Measurements from ENCODE around the gene CBX8.

CBX8 gene

DNA sequence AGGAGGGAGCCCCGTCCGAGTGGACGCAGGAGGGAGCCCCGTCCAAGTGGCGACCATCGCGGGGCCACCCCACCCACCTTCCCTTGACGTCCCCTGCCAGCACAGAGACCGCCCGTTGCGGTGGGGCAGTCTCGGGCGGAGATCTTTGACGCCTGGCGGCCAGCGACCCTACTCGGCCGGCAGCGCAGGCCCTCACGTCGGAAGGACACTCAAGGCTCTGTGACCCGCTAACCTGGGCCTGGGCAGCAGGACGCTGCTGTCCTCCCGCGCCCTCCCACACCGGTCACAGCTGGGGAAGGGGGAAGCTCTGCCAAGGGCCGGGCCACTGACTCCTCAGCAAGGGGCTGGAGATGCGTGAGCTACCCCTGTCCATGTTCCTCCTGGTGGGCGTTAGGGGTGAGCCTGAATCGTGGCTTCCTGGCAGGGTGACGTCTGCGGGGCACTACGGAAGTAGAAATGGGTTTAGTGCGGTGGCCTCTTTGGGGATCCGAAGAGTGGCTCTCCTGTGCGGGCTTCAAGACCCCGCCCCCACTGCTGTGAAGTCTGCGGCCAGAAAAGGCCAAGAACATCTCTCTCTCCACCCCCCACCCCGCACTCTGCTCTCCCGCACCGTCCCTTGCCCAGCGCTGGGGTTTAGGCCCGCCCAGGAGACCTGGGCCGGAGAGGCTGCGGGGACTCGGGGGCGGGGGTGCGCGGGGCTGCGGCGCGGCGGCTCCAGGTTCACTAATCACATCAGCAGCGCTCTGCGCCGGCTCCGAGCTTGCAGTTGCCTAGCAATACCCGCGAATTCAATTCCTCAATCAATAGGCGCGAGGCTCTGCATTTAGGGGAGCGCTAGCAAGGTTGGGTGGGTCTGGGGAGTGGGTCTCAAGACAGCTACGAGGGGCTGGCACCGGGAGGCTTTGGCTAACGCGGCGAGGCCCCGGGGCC is 5.8 kb downstream of the CBX8 start:
- peak; percentile 39 for DNase-seq

DNA sequence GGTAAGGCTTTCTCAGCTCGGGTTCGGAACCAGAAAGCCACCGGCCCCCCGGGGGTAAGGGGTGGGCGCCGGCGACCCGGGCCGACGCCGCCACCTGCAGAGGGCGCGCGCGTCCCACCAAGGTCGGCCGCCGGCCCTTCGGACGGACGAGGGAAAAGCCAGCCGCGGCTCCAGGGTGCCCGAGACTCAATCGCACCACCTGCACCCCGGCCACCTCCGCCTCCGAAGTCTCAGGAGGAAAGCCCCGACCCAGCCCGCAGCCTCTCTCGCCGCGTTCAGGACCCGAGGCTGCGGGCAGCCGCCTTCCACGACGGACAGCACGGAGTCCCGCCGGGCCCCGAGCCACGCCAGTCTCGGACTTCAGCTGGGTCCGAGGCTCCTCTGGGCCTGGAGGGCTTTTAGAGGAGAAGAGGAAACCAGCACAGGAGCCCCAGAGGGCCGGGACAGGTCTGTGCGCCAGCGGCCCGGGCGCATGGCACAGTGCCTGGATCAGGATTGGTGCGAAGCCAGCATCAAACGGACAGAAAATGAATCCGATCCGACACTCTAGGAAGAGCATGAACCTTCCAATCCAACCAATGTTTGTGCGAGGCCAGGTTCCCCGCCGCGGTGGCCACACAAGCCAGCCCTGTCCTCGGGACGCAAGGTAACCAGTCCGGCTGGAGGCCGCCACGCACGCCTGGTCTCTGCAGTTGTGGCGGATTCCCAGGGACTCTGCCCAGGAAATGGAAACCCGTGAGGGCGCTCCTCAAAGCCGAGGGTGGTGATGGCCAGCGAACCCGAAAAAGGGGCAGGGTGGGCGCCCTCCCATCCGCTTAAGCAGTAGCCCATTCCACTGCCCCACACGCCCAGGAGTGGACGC is 6.7 kb downstream of the CBX8 start:
- DNase-seq = peak; percentile 62

DNA sequence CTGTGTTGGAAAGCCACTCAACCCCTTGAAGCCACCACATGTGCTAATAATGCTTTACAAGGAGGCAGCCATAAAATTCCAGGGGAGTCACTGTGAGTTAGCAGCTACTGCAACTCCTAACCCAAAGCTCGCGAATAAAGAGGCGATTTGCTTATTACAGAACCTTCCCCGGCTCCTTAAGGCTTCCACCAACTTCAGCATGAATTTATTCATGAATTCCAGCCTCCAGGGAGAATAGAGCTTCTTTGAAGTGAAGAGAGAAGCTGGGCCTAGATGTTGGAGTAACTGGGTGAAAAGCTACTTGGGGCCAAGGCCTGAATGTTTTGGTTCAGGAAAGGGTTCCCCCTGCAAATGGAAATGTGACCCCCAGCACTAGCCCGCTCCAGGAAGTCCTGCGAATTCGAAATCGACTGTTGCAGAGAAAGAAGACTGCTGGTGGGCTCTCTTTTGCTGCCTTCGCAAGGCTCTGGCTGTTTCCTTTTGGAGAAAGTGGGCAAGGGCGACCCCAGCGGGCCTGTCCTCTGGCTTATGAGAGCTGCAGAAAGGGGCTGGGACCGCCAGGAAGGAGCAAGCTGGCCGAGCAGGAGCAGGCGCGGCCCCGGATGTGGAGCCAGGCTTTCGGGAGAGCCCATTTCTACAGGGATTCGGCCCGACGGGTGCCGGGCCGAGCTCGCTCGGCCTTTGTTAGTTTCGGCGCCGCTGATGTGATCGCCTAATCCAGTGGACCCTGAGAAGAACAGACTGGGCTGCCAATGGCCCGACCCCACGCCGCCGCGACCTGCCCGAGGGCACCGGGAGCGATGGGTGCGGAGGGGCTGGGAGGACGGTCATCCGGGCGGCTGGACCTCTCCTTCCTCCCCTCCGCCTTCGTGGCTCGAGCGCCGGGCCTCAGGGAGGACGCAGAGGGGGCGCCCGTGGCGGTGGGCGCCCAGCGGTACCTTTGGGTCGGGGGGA is 7.6 kb downstream of the CBX8 start:
- no peak for DNase-seq

DNA sequence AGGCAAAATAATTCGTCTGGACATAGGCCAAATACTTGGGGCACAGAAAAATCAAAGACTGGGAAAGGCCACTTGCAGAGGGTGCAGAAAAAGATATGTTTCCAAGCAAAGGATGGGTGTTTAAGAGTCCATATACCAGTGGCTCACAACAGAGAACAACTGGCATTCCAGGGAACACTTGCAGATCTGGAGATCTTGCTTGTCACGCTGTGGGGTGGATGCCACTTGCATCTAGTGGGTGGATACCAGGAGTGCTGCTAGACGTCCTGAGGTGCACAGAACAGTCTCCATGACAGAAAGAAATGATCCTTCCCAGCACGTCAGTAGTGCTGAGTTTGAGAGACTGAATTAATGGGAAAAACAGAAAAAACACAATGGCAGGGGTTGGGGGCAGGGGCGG is 8.4 kb downstream of the CBX8 start:
- no peak for DNase-seq

DNA sequence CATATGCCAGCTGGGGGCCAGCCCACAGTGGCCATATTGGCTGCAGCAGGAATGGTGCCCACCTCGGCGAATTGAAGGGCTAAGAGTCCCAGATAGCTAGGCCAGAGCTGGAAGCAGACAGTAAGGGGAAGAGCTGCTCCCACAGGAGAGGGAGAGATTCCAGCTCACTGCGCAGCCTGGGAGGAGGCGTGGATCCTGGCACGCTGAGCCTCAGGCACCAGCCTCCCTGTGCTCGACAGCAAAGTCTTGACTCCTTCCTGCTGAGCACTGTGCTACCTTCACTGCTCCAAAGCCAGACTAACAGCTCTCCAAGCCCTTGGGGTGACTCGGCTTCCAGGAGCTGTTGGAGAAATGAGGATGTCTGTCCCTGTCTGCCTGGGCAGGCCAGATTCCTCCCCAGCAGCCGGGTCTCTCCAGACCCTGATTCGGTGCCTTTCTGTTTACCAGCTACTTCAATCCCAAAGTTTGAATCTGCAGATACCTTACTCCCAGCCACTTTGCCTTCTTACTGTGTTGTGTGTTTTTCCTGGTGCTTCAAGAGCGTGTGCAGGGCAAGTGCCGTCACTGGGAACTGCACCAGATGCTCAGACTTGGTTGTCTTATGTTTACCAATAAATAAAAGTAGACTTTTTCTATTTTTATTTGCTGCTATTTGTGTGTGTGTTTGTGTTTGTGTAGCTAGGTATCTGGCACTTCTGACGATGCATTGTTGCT is 9.8 kb downstream of the CBX8 start:
- DNase-seq = no peak

DNA sequence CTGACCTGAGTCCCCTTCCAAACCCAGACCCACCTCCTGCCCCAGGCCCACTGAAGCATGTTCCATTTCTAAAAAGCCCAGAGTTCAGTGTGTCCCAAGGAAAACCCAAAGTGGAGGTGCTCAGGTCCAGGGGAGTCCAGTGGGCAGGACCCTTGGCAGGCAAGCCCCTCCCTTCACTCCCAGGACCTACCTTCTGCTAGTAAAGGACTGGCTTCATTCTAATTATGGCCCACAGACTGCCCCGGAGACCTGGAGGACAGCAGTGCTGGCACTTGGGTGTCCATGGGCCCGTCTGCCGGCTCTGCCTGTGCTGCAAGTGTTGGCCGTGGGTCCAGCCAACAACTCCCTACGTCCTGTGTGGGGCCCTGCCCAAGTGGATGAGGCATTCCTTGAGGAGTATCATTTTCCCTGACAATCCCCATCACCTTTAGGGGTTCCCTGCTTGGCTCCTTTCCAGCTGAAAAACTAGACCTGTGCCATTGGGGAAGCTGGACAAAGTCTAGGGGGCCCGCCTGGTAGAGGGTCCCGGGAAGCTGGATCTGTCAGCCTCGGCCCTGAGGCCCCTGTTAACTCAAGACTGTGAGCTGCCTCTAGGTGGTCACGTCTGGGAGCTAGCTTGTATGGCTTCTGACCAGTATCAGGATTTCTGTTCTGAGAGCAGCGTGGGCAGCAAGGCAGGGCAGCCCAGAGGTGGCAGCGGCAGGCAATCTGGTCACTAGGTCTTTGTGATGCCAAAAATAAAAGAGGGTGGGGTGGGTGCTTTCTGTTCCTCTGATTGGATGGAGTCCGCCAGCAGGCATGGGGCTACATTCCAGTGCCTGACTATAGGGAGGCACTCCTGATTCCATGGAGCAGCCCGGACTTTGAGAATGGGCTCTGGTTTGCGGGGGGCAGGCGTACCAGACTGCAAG is 10.7 kb downstream of the CBX8 start:
- DNase-seq = no peak

DNA sequence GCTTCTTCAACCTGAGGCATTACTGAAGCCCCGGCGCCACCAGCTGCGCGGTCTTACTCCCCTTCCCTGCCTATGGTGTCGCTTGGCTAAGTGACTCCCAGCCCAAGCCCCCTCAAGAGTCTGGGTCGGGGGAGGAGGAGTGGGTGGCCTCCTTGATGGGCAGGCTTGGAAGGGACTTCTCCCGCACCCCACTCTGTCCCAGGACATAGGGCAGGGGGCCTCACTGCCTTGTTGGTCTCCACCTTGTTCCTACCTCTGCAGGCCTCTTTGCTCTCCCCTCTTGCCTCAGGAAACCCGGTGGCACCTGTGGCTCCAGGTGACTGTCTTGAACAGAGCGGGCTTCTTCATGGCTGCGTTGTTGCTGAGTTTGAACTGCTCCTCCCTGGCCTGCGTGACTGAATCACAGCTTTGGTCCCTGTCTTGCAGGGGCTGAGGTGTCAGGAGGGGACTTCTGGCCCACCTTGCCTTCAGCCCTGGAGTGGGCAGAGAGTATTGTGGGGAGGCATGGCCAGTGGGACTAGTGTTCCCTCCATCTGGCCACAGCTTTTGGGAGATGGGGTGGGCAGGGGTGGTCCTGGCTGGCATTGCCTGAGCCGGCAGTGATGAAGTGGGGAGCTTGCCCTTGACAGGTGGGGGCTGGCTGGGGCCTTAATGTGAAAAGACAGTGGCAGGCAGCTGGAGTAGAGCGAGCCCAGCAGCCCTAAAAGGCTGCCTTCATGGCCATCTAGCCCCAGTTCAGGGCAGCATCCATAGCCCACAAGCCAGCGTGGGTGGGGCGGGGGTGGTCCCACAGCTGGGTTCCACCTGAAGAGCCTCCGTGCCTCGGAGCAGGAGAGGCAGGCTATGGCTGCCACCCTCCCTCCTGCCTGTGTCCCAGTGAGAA is 11.6 kb downstream of the CBX8 start:
- DNase-seq = no peak

DNA sequence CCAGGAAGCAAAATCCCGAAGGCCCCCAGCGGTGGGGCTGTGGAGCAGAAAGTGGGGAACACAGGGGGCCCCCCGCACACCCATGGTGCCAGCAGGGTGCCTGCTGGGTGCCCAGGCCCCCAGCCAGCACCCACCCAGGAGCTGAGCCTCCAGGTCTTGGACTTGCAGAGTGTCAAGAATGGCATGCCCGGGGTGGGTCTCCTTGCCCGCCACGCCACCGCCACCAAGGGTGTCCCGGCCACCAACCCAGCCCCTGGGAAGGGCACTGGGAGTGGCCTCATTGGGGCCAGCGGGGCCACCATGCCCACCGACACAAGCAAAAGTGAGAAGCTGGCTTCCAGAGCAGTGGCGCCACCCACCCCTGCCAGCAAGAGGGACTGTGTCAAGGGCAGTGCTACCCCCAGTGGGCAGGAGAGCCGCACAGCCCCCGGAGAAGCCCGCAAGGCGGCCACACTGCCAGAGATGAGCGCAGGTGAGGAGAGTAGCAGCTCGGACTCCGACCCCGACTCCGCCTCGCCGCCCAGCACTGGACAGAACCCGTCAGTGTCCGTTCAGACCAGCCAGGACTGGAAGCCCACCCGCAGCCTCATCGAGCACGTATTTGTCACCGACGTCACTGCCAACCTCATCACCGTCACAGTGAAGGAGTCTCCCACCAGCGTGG is 12.4 kb downstream of the CBX8 start:
- no peak for DNase-seq

DNA sequence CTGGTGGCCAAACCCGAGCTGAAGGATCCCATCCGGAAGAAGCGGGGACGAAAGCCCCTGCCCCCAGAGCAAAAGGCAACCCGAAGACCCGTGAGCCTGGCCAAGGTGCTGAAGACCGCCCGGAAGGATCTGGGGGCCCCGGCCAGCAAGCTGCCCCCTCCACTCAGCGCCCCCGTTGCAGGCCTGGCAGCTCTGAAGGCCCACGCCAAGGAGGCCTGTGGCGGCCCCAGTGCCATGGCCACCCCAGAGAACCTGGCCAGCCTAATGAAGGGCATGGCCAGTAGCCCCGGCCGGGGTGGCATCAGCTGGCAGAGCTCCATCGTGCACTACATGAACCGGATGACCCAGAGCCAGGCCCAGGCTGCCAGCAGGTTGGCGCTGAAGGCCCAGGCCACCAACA is 13.0 kb downstream of the CBX8 start:
- DNase-seq = no peak

DNA sequence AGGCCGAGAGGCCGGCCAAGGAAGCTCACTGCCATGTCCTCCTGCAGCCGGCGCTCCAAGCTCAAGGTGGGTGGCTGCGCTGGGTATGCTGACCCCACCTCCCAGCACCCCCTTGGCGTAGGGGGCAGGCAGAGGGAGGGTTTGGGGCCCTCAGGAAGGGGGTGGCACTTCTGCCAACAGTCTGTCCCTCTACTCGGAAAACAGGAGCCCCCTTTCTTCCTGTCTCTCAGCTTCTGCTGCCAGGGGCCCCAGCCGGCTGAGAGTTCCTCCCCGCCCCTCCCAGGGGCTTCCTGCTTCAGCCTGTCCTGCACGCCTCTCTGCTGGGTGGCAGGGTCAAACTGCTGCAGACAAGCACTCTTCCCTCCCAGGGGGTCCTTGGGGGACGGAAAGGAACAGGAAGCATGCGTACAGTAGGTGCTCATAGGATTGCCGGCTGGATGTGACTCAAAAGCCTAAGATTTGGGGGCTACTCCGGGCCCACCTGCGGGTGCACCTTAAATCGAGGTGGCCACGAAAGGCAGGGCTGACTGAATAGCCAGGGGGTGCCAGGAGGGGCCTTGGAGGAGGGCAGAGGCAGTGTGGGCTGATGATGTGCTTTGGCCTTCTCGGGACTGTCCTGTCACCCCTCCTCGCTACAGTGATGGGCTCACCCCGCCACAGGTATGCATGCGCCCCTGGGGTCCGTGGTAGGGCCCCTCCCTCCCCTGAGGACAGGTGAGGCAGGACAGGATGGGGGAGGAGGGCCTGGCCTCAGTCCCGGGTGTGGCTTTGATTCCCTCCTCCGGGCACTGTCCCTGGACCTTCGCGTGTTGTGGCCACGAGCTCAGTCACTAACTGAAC is 14.9 kb downstream of the CBX8 start:
- DNase-seq = no peak

DNA sequence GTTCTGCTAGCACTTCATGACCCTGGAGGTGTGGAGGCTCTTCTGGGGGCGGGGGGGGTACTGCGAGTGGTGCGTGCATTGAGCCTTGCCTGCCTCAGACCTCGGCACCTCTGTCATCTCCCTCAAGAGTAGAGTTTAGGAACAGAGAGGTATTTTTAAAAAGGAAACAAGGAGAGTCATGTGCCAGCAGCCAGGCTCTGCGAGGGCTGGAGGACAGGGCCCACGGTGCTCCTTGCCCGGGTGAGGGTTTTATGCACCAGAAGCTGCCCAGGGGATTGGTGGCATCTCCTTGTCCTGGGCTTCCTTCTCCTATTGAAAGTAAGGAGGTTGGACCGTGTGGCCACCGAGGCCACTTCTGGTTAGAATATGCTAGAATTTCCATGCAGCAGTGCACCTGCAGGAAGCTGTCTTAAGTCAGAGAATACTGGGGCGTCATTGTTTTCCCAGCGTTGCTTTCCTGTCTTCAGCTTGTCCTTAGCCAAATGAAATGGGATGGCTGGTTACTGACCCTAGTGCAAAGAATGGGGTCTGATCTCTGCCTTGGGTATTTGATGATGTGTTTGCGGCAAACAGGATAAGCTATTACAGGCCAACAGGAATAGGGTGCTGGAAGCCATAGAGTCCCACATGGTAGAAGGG is 15.7 kb downstream of the CBX8 start:
- no peak for DNase-seq

DNA sequence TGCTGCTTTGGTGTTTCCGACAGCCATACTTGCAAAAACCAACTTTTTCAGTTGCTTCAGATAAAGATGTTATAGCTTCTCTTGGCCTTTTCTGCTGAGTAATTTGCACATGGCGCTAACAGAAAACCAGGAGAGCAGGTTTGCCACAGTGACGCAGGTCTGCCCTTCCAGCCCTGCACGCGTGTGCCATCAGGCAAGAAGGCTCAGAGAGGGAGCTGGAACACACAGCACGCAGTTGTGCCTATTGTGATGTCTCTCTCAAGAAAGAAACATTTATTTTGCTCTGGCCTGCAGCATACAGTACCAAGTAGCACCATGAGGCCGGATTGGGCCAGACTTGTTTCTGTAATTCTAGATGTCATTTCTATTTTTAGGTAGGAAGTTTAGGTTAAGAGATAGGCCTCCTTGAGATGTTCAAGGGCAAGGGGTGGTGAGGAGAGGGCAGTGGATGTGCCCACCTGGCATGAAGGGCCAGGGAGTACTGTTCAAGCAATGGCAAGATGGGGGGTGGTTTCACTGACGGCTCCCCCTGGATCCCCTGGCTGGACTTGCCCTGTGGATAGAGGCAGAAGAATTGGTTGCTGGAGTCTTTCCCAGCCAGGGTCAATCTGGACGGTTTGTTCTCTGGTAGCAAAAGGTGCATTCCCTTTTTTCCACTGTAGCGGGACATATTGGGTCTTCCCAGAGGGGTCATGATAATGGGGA is 17.1 kb downstream of the CBX8 start:
- DNase-seq = no peak

DNA sequence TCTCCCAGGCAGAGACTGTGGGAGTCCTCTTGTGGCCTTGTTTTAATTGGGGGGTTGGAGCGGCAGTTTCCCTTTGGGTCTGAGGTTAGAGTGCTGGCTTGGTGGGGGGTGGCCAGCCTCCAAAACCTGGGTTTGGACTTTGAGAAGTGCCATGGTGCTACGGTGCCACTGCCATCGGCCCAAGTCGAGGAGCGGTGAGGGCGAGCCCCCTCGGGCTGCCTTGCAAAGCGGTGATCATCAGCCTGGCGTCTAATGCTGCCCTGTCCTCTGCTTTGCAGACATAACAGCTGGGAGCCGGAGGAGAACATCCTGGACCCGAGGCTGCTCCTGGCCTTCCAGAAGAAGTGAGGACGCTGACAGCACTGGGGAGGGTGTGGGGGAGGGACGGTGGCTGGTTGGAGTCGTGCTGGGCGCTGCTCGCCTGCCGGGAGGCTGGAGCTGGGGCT is 17.8 kb downstream of the CBX8 start:
- no peak for DNase-seq

DNA sequence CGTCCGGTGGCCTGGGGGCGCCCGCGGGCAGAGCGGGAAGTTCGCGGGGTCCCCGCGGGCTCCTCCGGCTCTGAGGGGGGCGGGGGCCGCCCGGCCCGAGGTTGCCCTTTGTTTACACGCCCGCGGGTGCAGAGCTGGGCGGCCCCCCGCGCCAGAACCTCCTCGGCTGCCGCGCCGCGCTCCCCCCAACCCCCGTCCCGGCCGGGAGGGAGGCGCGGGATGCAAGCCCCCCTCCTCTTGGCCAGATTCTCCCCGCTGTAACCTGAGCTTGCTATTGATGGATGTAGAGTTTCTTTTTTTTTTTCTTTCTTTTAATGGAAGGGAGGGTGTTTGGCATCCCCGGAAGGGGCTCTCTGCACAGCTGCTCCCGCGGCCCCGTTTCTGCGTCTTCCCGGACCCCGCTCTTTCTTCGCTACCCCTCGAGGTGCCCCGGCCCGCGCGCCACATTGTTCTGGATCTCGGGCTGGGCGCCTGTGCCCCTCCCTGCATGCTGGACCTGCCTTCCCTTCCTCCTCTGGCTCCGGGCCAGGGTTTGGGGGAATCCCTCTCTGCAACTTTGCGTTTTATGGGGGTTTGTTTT is 18.3 kb downstream of the CBX8 start:
- peak; percentile 80 for DNase-seq

DNA sequence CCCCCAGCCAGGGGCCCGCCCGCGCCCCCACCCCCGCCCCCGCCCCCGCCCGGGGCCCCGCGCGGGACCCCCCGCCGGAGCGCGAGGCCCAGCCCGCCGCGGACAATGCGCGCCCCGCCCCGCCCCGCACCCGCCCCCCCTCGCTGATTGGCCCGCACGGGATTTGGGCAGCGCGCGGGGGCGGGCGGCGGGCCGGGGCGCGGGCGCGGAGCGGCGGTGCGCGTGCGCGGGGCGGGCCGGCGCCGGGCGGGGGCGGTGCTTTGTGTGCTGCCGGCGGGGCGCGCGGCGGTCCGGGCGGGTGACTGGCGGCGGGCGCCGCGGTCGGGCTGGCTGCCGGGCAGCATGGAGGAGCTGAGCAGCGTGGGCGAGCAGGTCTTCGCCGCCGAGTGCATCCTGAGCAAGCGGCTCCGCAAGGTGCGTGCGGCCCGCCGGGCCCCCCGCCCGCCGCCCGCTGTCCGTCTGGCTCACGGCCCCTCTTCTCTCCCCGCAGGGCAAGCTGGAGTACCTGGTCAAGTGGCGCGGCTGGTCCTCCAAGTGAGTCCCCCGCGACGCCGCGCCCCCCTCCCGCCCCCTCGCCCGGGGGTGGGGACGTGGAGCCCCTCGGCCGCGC is 18.9 kb downstream of the CBX8 start, which contains the start of gene CBX2:
TSS of gene CBX2 (plus strand) at position 255 of the 610 bp plus-strand sequence. CDS start at position 343, 88 bp downstream.
- DNase-seq = peak; percentile 92

Data from NCI-H69 (cell line).